H1 (cell line): Measurements from ENCODE around the gene RCBTB2. TPM values are rescaled to one million over a fixed set of nuclear protein-coding genes. Genes with fewer than 3 reads are reported as not detected.

Source experiments
- CTCF ChIA-PET: fragments of 300-600 bp; sonication (Branson Sonifier 250); formaldehyde crosslinking; loops from one replicate; lab custom pipeline; 2021; ENCODE audit not compliant: partially characterized antibody; lab: Charles Lee
- POLR2A ChIA-PET: fragments of 300-600 bp; sonication (Branson Sonifier 250); formaldehyde crosslinking; loops from one replicate; lab custom pipeline; 2021; ENCODE audit warnings: inconsistent platforms; ENCODE audit not compliant: partially characterized antibody; lab: Charles Lee
- DNase-seq, 2 experiments: peaks; one replicate each; pipeline versions ENCODE4 v3.0.0 to v3.0.0-alpha.2; 2010 to 2022; ENCODE audit warnings: low spot score in 2 of 2, low read depth in 1 of 2, mixed read lengths in 1 of 2
- FAIRE-seq: peaks from 2 replicates; lab custom pipeline; 2011; peaks lifted over from hg19 to GRCh38; lab: Jason Lieb, UNC
- H2AFZ ChIP-seq: 2 replicates; pipeline ENCODE4 v1.8.1; 2012; ENCODE audit warnings: low read length, inconsistent platforms
- H2AK5ac ChIP-seq: 2 replicates; pipeline ENCODE4 v1.6.1; 2013; ENCODE audit warnings: low read depth, low read length
- H2BK120ac ChIP-seq: replicated peaks from 2 replicates; pipeline ENCODE3; 2013; ENCODE audit warnings: low read depth, low read length, inconsistent platforms
- H2BK12ac ChIP-seq: 2 replicates; pipeline ENCODE4 v1.6.1; 2013; ENCODE audit warnings: low read depth, low read length
- H2BK15ac ChIP-seq: 2 replicates; pipeline ENCODE4 v1.6.1; 2013; ENCODE audit warnings: low read length
- H2BK20ac ChIP-seq: 2 replicates; pipeline ENCODE4 v1.6.1; 2013; ENCODE audit warnings: low read length
- H2BK5ac ChIP-seq: 2 replicates; pipeline ENCODE4 v1.6.1; 2013; ENCODE audit warnings: low read depth, low read length
- H3K14ac ChIP-seq: 2 replicates; pipeline ENCODE4 v1.6.1; 2013; ENCODE audit warnings: inconsistent platforms; ENCODE audit not compliant: insufficient read length
- H3K18ac ChIP-seq: 2 replicates; pipeline ENCODE4 v1.6.1; 2013; ENCODE audit warnings: low read length; ENCODE audit errors: extremely low read depth
- H3K23ac ChIP-seq: 2 replicates; pipeline ENCODE4 v1.6.1; 2013; ENCODE audit warnings: inconsistent platforms; ENCODE audit not compliant: insufficient read length
- H3K23me2 ChIP-seq: 2 replicates; pipeline ENCODE4 v1.6.1; 2013; ENCODE audit warnings: low read depth, low read length
- H3K27ac ChIP-seq: 2 replicates; pipeline ENCODE4 v1.6.1; 2011; ENCODE audit warnings: low read depth, low read length, inconsistent platforms
- H3K27me3 ChIP-seq, 4 experiments: replicated peaks in 1 of 4; 1 replicate in 1 of 4; 2 replicates in 3 of 4; pipeline versions ENCODE4 v1.6.1 to v1.8.1; 2011 to 2013; ENCODE audit warnings: low read length in 3 of 4, mild to moderate bottlenecking in 3 of 4, inconsistent platforms in 2 of 4, mixed read lengths in 2 of 4, moderate library complexity in 1 of 4; ENCODE audit not compliant: control insufficient read depth in 3 of 4, insufficient read depth in 3 of 4; ENCODE audit errors: extremely low read depth in 1 of 4
- H3K36me3 ChIP-seq, 4 experiments: 2 replicates each; pipeline versions ENCODE4 v1.6.1 to v1.8.1; 2011 to 2013; ENCODE audit warnings: mild to moderate bottlenecking in 4 of 4, low read length in 3 of 4, moderate library complexity in 2 of 4, control low read depth in 1 of 4, inconsistent platforms in 1 of 4; ENCODE audit not compliant: insufficient read depth in 4 of 4, control insufficient read depth in 2 of 4
- H3K4ac ChIP-seq: replicated peaks from 2 replicates; pipeline ENCODE3; 2013; ENCODE audit warnings: low read length, low read depth, mixed read lengths, inconsistent platforms; ENCODE audit not compliant: insufficient read length
- H3K4me1 ChIP-seq, 4 experiments: replicated peaks in 1 of 4; 1 replicate in 1 of 4; 2 replicates in 3 of 4; pipeline versions ENCODE4 v1.6.1 to v1.8.1; 2011 to 2013; ENCODE audit warnings: low read length in 3 of 4, inconsistent platforms in 2 of 4, mixed read lengths in 1 of 4; ENCODE audit not compliant: insufficient read depth in 4 of 4, control insufficient read depth in 3 of 4
- H3K4me2 ChIP-seq, 2 experiments: 2 replicates each; pipeline versions ENCODE4 v1.6.1 to v1.8.1; 2011 to 2013; ENCODE audit warnings: low read depth in 2 of 2, low read length in 2 of 2, control low read depth in 1 of 2, inconsistent platforms in 1 of 2, mild to moderate bottlenecking in 1 of 2; ENCODE audit not compliant: insufficient read depth in 1 of 2
- H3K4me3 ChIP-seq, 4 experiments: fragments of 200-600, 300-600 bp in 1 of 4; sonication (generic), shearing (Covaris generic), sonication (Bioruptor Twin) in 1 of 4; 2 replicates each; pipeline versions ENCODE4 v1.5.1 to v1.8.1; 2011 to 2016; ENCODE audit warnings: low read length in 4 of 4, low read depth in 3 of 4, control low read depth in 2 of 4, inconsistent platforms in 2 of 4, mild to moderate bottlenecking in 2 of 4, mixed read lengths in 1 of 4, moderate library complexity in 1 of 4; ENCODE audit not compliant: insufficient read depth in 2 of 4; ENCODE audit errors: extremely low read depth in 1 of 4
- H3K56ac ChIP-seq: replicated peaks from 2 replicates; pipeline ENCODE3; 2013; ENCODE audit warnings: low read depth, mild to moderate bottlenecking, mixed read lengths, low read length, inconsistent platforms; ENCODE audit not compliant: insufficient read length
- H3K79me1 ChIP-seq: 2 replicates; pipeline ENCODE4 v1.6.1; 2013; ENCODE audit warnings: low read depth, low read length, control low read depth
- H3K79me2 ChIP-seq, 2 experiments: 2 replicates each; pipeline versions ENCODE4 v1.6.1 to v1.8.1; 2012 to 2013; ENCODE audit warnings: low read length in 2 of 2, mild to moderate bottlenecking in 2 of 2, inconsistent platforms in 1 of 2; ENCODE audit not compliant: insufficient read depth in 2 of 2, control insufficient read depth in 1 of 2
- H3K9ac ChIP-seq, 4 experiments: replicated peaks in 1 of 4; 1 replicate in 1 of 4; 2 replicates in 3 of 4; pipeline versions ENCODE4 v1.6.1 to v1.8.1; 2011 to 2013; ENCODE audit warnings: low read depth in 3 of 4, low read length in 3 of 4, control low read depth in 2 of 4, mild to moderate bottlenecking in 2 of 4, moderate library complexity in 2 of 4, inconsistent platforms in 1 of 4; ENCODE audit errors: extremely low read depth in 1 of 4
- H3K9me3 ChIP-seq, 2 experiments: 2 replicates each; pipeline versions ENCODE4 v1.6.1 to v1.8.1; 2012 to 2013; ENCODE audit warnings: mild to moderate bottlenecking in 2 of 2, moderate library complexity in 2 of 2, control low read depth in 1 of 2, inconsistent platforms in 1 of 2, low read depth in 1 of 2, low read length in 1 of 2, mixed read lengths in 1 of 2; ENCODE audit not compliant: insufficient read depth in 2 of 2
- H4K20me1 ChIP-seq, 2 experiments: replicated peaks in 1 of 2; 2 replicates each; pipeline versions ENCODE3 to v1.8.1; 2011 to 2013; ENCODE audit warnings: inconsistent platforms in 2 of 2, low read length in 2 of 2, mild to moderate bottlenecking in 1 of 2; ENCODE audit not compliant: insufficient read depth in 2 of 2, control insufficient read depth in 1 of 2
- H4K5ac ChIP-seq: 2 replicates; pipeline ENCODE4 v1.6.1; 2013; ENCODE audit warnings: low read length, low read depth, mixed read lengths, inconsistent platforms; ENCODE audit not compliant: insufficient read length
- H4K8ac ChIP-seq: 2 replicates; pipeline ENCODE4 v1.8.0; 2013; ENCODE audit warnings: mild to moderate bottlenecking, moderate library complexity, low read length, inconsistent platforms; ENCODE audit not compliant: insufficient read depth; ENCODE audit errors: extremely low read depth
- H4K91ac ChIP-seq: replicated peaks from 2 replicates; pipeline ENCODE3; 2013; ENCODE audit warnings: low read length, mixed read lengths, inconsistent platforms; ENCODE audit not compliant: insufficient read length
- CBX8 ChIP-seq: fragments of 300-800, 300-1000 bp; sonication (generic); IDR thresholded peaks from 2 replicates; pipeline ENCODE4 v1.7.1; 2016; ENCODE audit warnings: low read depth, low read length, borderline replicate concordance
- CHD2 ChIP-seq: IDR thresholded peaks from 2 replicates; pipeline ENCODE4 v1.6.1; 2012; ENCODE audit warnings: low read length, improper control_type of control experiment
- CREB1 ChIP-seq: IDR thresholded peaks from 2 replicates; pipeline ENCODE4 v1.6.1; 2012; ENCODE audit warnings: inconsistent platforms
- JUND ChIP-seq: IDR thresholded peaks from 2 replicates; pipeline ENCODE4 v1.6.1; 2011; ENCODE audit warnings: mild to moderate bottlenecking, improper control_type of control experiment, low read length
- KDM5A ChIP-seq: fragments of 200-600 bp; IDR thresholded peaks from 2 replicates; pipeline ENCODE4 v1.7.1; 2012; ENCODE audit warnings: mild to moderate bottlenecking, low read length, inconsistent platforms, mixed read lengths
- PHF8 ChIP-seq: fragments of 200-600 bp; sonication (generic); conservative IDR thresholded peaks from 2 replicates; pipeline ENCODE4 v1.7.1; 2012; ENCODE audit warnings: low read depth, mild to moderate bottlenecking, inconsistent platforms, low read length, moderate library complexity
- RXRA ChIP-seq: IDR thresholded peaks from 2 replicates; pipeline ENCODE4 v1.6.1; 2011; ENCODE audit warnings: low read depth, mild to moderate bottlenecking, low read length, moderate library complexity; ENCODE audit not compliant: insufficient read depth
- SIN3A ChIP-seq, 2 experiments: IDR thresholded peaks in 1 of 2; conservative IDR thresholded peaks in 1 of 2; 2 replicates each; pipeline ENCODE4 v1.6.1; 2011 to 2012; ENCODE audit warnings: low read length in 2 of 2, improper control_type of control experiment in 1 of 2, low read depth in 1 of 2, mild to moderate bottlenecking in 1 of 2
- SIRT6 ChIP-seq: IDR thresholded peaks from one replicate; pipeline ENCODE4 v1.7.1; 2012; ENCODE audit warnings: low read length, inconsistent platforms
- SP4 ChIP-seq: IDR thresholded peaks from 2 replicates; pipeline ENCODE4 v1.6.1; 2012; ENCODE audit warnings: low read length, inconsistent platforms
- TAF7 ChIP-seq: optimal IDR thresholded peaks from 2 replicates; pipeline ENCODE3; 2011; ENCODE audit warnings: low read depth, mild to moderate bottlenecking, inconsistent platforms, low read length, moderate library complexity, borderline replicate concordance
- TEAD4 ChIP-seq: IDR thresholded peaks from 2 replicates; pipeline ENCODE4 v1.6.1; 2012; ENCODE audit warnings: low read depth, low read length, inconsistent platforms, mixed read lengths
- WGBS, 2 experiments: shearing (Covaris generic) in 1 of 2; methylation state at CpG; one replicate each; pipeline versions ENCODE4 v1.1.6 to v1.1.7; 2013 to 2015; ENCODE audit warnings: low lambda C conversion rate in 2 of 2, mixed read lengths in 2 of 2, inconsistent platforms in 1 of 2, low coverage in 1 of 2, missing lambda C conversion rate in 1 of 2; ENCODE audit not compliant: insufficient replicate concordance in 2 of 2, insufficient coverage in 1 of 2, insufficient read length in 1 of 2; ENCODE audit errors: extremely low coverage in 1 of 2, missing lambda C conversion rate in 1 of 2; 5-methylcytosine and 5-hydroxymethylcytosine counted together
- polyA plus RNA-seq, 7 experiments: library from polyadenylated mRNA; depleted of rRNA in 3 of 7; stranded (reverse) in 5 of 7; unstranded in 2 of 7; fragments of >200 nt in 5 of 7; fragments of 200-250 nt in 2 of 7; gene quantifications; 1 replicate in 5 of 7; 2 replicates in 1 of 7; 4 replicates in 1 of 7; pipeline versions ENCODE4 v1.2.1 to v1.2.3, GENCODE V29; 2011 to 2013; ENCODE audit warnings: missing spikeins in 2 of 7, mixed read lengths in 2 of 7
- total RNA-seq: library from RNA; stranded (reverse); fragmentation: NEBNext Ultra II Directional; extraction: Animal tissue kit (Norgen Biotek cat#: 25700); gene quantifications from 2 replicates; pipeline ENCODE4 v1.2.1, GENCODE V29; 2021

RCBTB2 gene
- total and polyA plus RNA-seq, 2 of the 8 experiments (the other 6 are each of a cell fraction or from before 2014, with no cell fraction given), result 5.2 to 8.4 TPM

DNA sequence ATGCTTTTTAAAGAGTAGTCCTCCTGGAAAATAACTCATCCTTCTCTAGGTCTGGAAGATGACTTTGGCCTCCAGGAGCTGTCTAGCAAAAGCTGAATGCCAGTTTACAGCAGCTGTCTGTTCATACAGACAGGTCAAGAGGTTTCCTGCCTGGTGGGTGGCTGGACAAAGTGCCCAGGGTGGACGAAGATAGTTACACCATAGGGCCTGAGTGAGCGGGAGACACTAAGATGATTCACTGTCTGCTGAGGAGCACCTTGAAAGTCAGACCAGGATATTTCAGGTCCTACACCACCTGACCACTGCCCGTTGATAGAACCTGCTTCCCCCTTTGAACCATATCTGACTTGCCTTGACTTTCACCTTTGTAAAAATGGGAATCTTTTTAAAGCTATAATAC lies 49.2 kb upstream of the RCBTB2 start:
- H3K14ac ChIP-seq, result no peak overlapping the region
- TF ChIP-seq CHD2, result no peak
- TF ChIP-seq TEAD4, result no peak
- TF ChIP-seq SP4, result no peak
- TF ChIP-seq SIRT6, result no peak
- no peak for TF ChIP-seq CREB1
- no peak for TF ChIP-seq TAF7
- TF ChIP-seq SIN3A (conservative IDR thresholded peaks at IDR 0.05 in 1 of 2, IDR thresholded peaks at IDR 0.05 in 1 of 2; ENCODE audit: low read depth in 1 of 2, low read length in 2 of 2), result no peak
- no peak for TF ChIP-seq JUND
- no peak for TF ChIP-seq RXRA
- no peak for TF ChIP-seq KDM5A
- no peak for TF ChIP-seq PHF8
- TF ChIP-seq CBX8, result no peak
- H3K4ac ChIP-seq, result no peak overlapping the region
- H2AFZ ChIP-seq, result no peak overlapping the region
- DNase-seq, result no peak
- WGBS, 2 experiments, result 90% methylated on average over 3 of the region's 3 CpGs; no CpG with 5 or more reads in 1 of the 2 experiments
- H3K9ac ChIP-seq, result no peak overlapping the region
- H3K79me1 ChIP-seq, result no peaks in the 10 kb centered on the region
- no peaks in the 10 kb centered on the region for H3K23me2 ChIP-seq
- H2BK12ac ChIP-seq, result no peak overlapping the region
- H2BK5ac ChIP-seq, result no peak overlapping the region
- no peak overlapping the region for H2AK5ac ChIP-seq
- H4K5ac ChIP-seq, result no peak overlapping the region
- no peak for FAIRE-seq
- CTCF ChIA-PET, result interaction anchor here (0.6 to 12.9 kb wide), 13 partner anchors 9 to 263 kb away, joined by 3 to 105 read pairs (median 4); no protein-coding TSS in a partner anchor
- no peak overlapping the region for H4K91ac ChIP-seq
- POLR2A ChIA-PET, result no interaction called here
- no peaks in the 10 kb centered on the region for H3K27me3 ChIP-seq
- H2BK15ac ChIP-seq, result no peak overlapping the region
- no peaks in the 10 kb centered on the region for H3K79me2 ChIP-seq
- H2BK20ac ChIP-seq, result no peak overlapping the region
- no peak overlapping the region for H3K27ac ChIP-seq
- H4K20me1 ChIP-seq, result no peaks in the 10 kb centered on the region
- no peak overlapping the region for H3K23ac ChIP-seq
- no peak overlapping the region for H4K8ac ChIP-seq
- H2BK120ac ChIP-seq, result no peak overlapping the region
- no peak overlapping the region for H3K4me3 ChIP-seq
- no peaks in the 10 kb centered on the region for H3K36me3 ChIP-seq
- peaks cover 0 to 4% (median 2%) of the 10 kb centered on the region in 4 experiments; a peak in 3 of 7 replicates for H3K4me1 ChIP-seq
- H3K56ac ChIP-seq, result no peak overlapping the region
- no peak overlapping the region for H3K4me2 ChIP-seq
- H3K18ac ChIP-seq, result no peak overlapping the region
- no peaks in the 10 kb centered on the region for H3K9me3 ChIP-seq
